B cell (primary cell): Measurements from ENCODE around the gene KRT4. TPM values are rescaled to one million over a fixed set of nuclear protein-coding genes. Genes with fewer than 3 reads are reported as not detected.

Source experiments
- ATAC-seq: fragments of 200-7000 bp; cut with Tn5 transposase; one replicate; pipeline ENCODE4 v1.10.0; 2021; ENCODE audit warnings: low read depth, mild to moderate bottlenecking, moderate number of reproducible peaks, moderate library complexity
- CTCF ChIA-PET: fragments of 350-600 bp; sonication (Branson Sonifier 250); formaldehyde crosslinking; loops from one replicate; lab custom pipeline; 2021; ENCODE audit warnings: antibody characterized with exemption, inconsistent platforms; lab: Charles Lee
- POLR2A ChIA-PET: fragments of 350-600 bp; sonication (Branson Sonifier 250); formaldehyde crosslinking; loops from one replicate; lab custom pipeline; 2021; ENCODE audit warnings: antibody characterized with exemption; lab: Charles Lee
- DNase-seq: peaks from one replicate; pipeline ENCODE4 v3.0.0; 2013
- H2AFZ ChIP-seq: 2 replicates; pipeline ENCODE4 v1.6.1; 2012; ENCODE audit warnings: mild to moderate bottlenecking, low read depth, low read length; ENCODE audit not compliant: insufficient read depth, poor library complexity, severe bottlenecking
- H3K27ac ChIP-seq, 2 donors: 1 replicate in 1 of 2; 2 replicates in 1 of 2; pipeline ENCODE4 v1.5.1; 2012 to 2013; ENCODE audit warnings: low read length in 2 of 2, mild to moderate bottlenecking in 2 of 2, moderate library complexity in 1 of 2
- H3K27me3 ChIP-seq, 4 experiments: fragments of 200-600 bp in 1 of 4; sonication (generic) in 1 of 4; replicated peaks in 1 of 4; 1 replicate in 2 of 4; 2 replicates in 2 of 4; pipeline versions ENCODE4 v1.6.1 to v1.7.0; 2013 to 2016; ENCODE audit warnings: low read length in 3 of 4, mild to moderate bottlenecking in 2 of 4, mixed read lengths in 1 of 4, moderate library complexity in 1 of 4; ENCODE audit not compliant: insufficient read depth in 4 of 4, control insufficient read depth in 3 of 4; ENCODE audit errors: control extremely low read depth in 1 of 4
- H3K36me3 ChIP-seq, 2 experiments: replicated peaks in 1 of 2; 1 replicate in 1 of 2; 2 replicates in 1 of 2; pipeline versions ENCODE4 v1.6.1 to v1.7.1; 2013; ENCODE audit warnings: low read length in 1 of 2; ENCODE audit not compliant: insufficient read depth in 2 of 2, control insufficient read depth in 1 of 2; ENCODE audit errors: control extremely low read depth in 1 of 2, extremely low read depth in 1 of 2
- H3K4me1 ChIP-seq, 2 donors: fragments of 200-600 bp in 1 of 2; sonication (generic) in 1 of 2; 1 replicate in 1 of 2; 2 replicates in 1 of 2; pipeline versions ENCODE4 v1.5.1 to v1.6.1; 2013 to 2017; ENCODE audit warnings: low read length in 2 of 2; ENCODE audit not compliant: control insufficient read depth in 2 of 2, insufficient read depth in 2 of 2
- H3K4me2 ChIP-seq: replicated peaks from 2 replicates; pipeline ENCODE3; 2012; ENCODE audit warnings: mild to moderate bottlenecking, low read depth, low read length; ENCODE audit not compliant: poor library complexity, severe bottlenecking
- H3K4me3 ChIP-seq, 5 experiments: fragments of 200-600 bp in 1 of 5; sonication (generic) in 1 of 5; 1 replicate in 3 of 5; 2 replicates in 2 of 5; pipeline versions ENCODE4 v1.5.1 to v1.7.0; 2011 to 2016; ENCODE audit warnings: low read length in 4 of 5, mild to moderate bottlenecking in 4 of 5, low read depth in 2 of 5, control low read depth in 1 of 5, moderate library complexity in 1 of 5; ENCODE audit not compliant: insufficient read depth in 1 of 5; ENCODE audit errors: control extremely low read depth in 1 of 5, extremely low read depth in 1 of 5
- H3K79me2 ChIP-seq: fragments of 200-600 bp; sonication (generic); one replicate; pipeline ENCODE4 v1.6.0; 2016; ENCODE audit warnings: low read length; ENCODE audit not compliant: control insufficient read depth, insufficient read depth
- H3K9ac ChIP-seq: fragments of 200-600 bp; sonication (generic); 2 replicates; pipeline ENCODE4 v1.6.1; 2017; ENCODE audit warnings: mild to moderate bottlenecking, low read length, moderate library complexity
- H3K9me3 ChIP-seq, 3 donors: one replicate each; pipeline versions ENCODE4 v1.6.1 to v1.7.1; 2013; ENCODE audit warnings: low read length in 2 of 3; ENCODE audit not compliant: control insufficient read depth in 2 of 3, insufficient read depth in 1 of 3; ENCODE audit errors: control extremely low read depth in 1 of 3
- H4K20me1 ChIP-seq: 2 replicates; pipeline ENCODE4 v1.6.0; 2012; ENCODE audit warnings: mild to moderate bottlenecking, low read length; ENCODE audit not compliant: insufficient read depth, control insufficient read depth, poor library complexity, severe bottlenecking
- H3K27ac Mint-ChIP-seq: one replicate; pipeline ENCODE4 v1.8.0; 2021; ENCODE audit warnings: mixed read lengths
- H3K27me3 Mint-ChIP-seq: one replicate; pipeline ENCODE4 v1.8.0; 2021; ENCODE audit warnings: mixed read lengths
- H3K4me1 Mint-ChIP-seq: one replicate; pipeline ENCODE4 v1.8.0; 2021; ENCODE audit warnings: mixed read lengths
- H3K4me3 Mint-ChIP-seq: one replicate; pipeline ENCODE4 v1.8.0; 2021; ENCODE audit warnings: mixed read lengths
- H3K9me3 Mint-ChIP-seq: one replicate; pipeline ENCODE4 v1.8.0; 2022; ENCODE audit warnings: mixed read lengths; ENCODE audit not compliant: insufficient read depth
- EZH2 ChIP-seq: IDR thresholded peaks from 2 replicates; pipeline ENCODE4 v1.6.1; 2012; ENCODE audit warnings: borderline replicate concordance, low read depth, mild to moderate bottlenecking, moderate library complexity, low read length; ENCODE audit not compliant: insufficient read depth, poor library complexity, severe bottlenecking
- WGBS: methylation state at CpG from one replicate; pipeline ENCODE4 v1.1.5; 2013; ENCODE audit warnings: missing lambda C conversion rate; ENCODE audit not compliant: insufficient coverage; 5-methylcytosine and 5-hydroxymethylcytosine counted together
- intact Hi-C: fragments of 100-400 bp; cut with micrococcal nuclease; formaldehyde crosslinking; loops from one replicate; pipeline ENCODE4 v1.10.0; 2022
- polyA plus RNA-seq: library from polyadenylated mRNA; depleted of rRNA; stranded (reverse); fragments of >200 nt; gene quantifications from 2 replicates; pipeline ENCODE4 v1.2.3, GENCODE V29; 2012
- total RNA-seq, 2 donors: library from RNA; stranded (reverse); fragments of 120-200 nt in 1 of 2; gene quantifications; 1 replicate in 1 of 2; 2 replicates in 1 of 2; pipeline versions ENCODE4 v1.2.3 to v1.2.4, GENCODE V29; 2013 to 2022
- TF ChIP-seq, protein P1 (sequence below): fragments of 200-600 bp; IDR thresholded peaks from one replicate; pipeline ENCODE4 v1.8.0; 2022; ENCODE audit warnings: antibody characterized with exemption, mild to moderate bottlenecking

KRT4 gene
- total and polyA plus RNA-seq, 2 donors (not counting 1 experiment from before 2014, with no cell fraction given): not detected

GRCh38 chr12:52815676-52816588 lies 2.0 kb upstream of the KRT4 start:
- no peak overlapping the region for H3K27ac ChIP-seq
- H3K9me3 ChIP-seq: no peaks in the 10 kb centered on the region
- H3K27ac Mint-ChIP-seq: no peak overlapping the region
- no peak for TF ChIP-seq EZH2
- H3K27me3 ChIP-seq: peaks cover 0 to 2% (median 0%) of the 10 kb centered on the region in 4 experiments
- peaks cover 26% of the 10 kb centered on the region for H3K27me3 Mint-ChIP-seq
- no peak overlapping the region for H3K4me3 ChIP-seq
- H3K36me3 ChIP-seq: no peaks in the 10 kb centered on the region
- CTCF ChIA-PET: no interaction called here
- no peaks in the 10 kb centered on the region for H3K4me1 Mint-ChIP-seq
- intact Hi-C loops: no loop called here
- WGBS: 90% methylated on average over 6 of the region's 9 CpGs
- no peak overlapping the region for H2AFZ ChIP-seq
- no peak overlapping the region for H3K9ac ChIP-seq
- no peaks in the 10 kb centered on the region for H3K9me3 Mint-ChIP-seq
- no peaks in the 10 kb centered on the region for H3K79me2 ChIP-seq
- DNase-seq: no peak
- H3K4me3 Mint-ChIP-seq: no peak overlapping the region
- POLR2A ChIA-PET: no interaction called here
- H3K4me2 ChIP-seq: no peak overlapping the region
- ATAC-seq: no peak
- H4K20me1 ChIP-seq: no peaks in the 10 kb centered on the region
- no peaks in the 10 kb centered on the region for H3K4me1 ChIP-seq

- POLR2A ChIA-PET: no interaction called here
- no peaks in the 10 kb centered on the region for H3K9me3 Mint-ChIP-seq
- TF ChIP-seq, protein P1, sequence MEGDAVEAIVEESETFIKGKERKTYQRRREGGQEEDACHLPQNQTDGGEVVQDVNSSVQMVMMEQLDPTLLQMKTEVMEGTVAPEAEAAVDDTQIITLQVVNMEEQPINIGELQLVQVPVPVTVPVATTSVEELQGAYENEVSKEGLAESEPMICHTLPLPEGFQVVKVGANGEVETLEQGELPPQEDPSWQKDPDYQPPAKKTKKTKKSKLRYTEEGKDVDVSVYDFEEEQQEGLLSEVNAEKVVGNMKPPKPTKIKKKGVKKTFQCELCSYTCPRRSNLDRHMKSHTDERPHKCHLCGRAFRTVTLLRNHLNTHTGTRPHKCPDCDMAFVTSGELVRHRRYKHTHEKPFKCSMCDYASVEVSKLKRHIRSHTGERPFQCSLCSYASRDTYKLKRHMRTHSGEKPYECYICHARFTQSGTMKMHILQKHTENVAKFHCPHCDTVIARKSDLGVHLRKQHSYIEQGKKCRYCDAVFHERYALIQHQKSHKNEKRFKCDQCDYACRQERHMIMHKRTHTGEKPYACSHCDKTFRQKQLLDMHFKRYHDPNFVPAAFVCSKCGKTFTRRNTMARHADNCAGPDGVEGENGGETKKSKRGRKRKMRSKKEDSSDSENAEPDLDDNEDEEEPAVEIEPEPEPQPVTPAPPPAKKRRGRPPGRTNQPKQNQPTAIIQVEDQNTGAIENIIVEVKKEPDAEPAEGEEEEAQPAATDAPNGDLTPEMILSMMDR: no peak
- TF ChIP-seq EZH2: no peak
- no peak for ATAC-seq
- Histone ChIP-seq H2AFZ (no peak overlapping the region), H4K20me1 (no peaks in the 10 kb centered on the region), H3K79me2 (no peaks in the 10 kb centered on the region), H3K4me3 (no peak overlapping the region), H3K9me3 (no peaks in the 10 kb centered on the region), H3K27ac (no peak overlapping the region), H3K4me2 (no peak overlapping the region), H3K27me3 (peaks cover 0 to under 1% (median 0%) of the 10 kb centered on the region in 4 experiments), H3K4me1 (no peaks in the 10 kb centered on the region), H3K9ac (no peak overlapping the region), H3K36me3 (no peaks in the 10 kb centered on the region)
- H3K4me3 Mint-ChIP-seq: no peak overlapping the region
- intact Hi-C loops: no loop called here
- peaks cover 20% of the 10 kb centered on the region for H3K27me3 Mint-ChIP-seq
- CTCF ChIA-PET: no interaction called here
- no peak for DNase-seq
- 86% methylated on average over 1 of the region's 4 CpGs for WGBS
- H3K27ac Mint-ChIP-seq: no peak overlapping the region
- H3K4me1 Mint-ChIP-seq: no peaks in the 10 kb centered on the region
Measured at GRCh38 chr12:52815161-52815560, 1.2 kb upstream of the KRT4 start.
